ENCODE measurements around the gene FGFR3.

GRCh38 chr4:1746919-1747602, 46.0 kb upstream of the FGFR3 start:
- TF ChIP-seq CTCF (conservative IDR thresholded peaks at IDR 0.05; ENCODE audit: low read length) (no peak), EZH2phosphoT487 (IDR thresholded peaks at IDR 0.05; ENCODE audit: borderline replicate concordance, low read depth, low read length) (no peak)

Data from OCI-LY7 (cell line).